ENCODE results near the gene FURIN.
"Not testable (repeated sequence)": the region's sequence is repeated elsewhere in the genome, so short reads cannot be mapped to it uniquely, and the experiment has no call there.

FURIN gene

GRCh38 chr15:90903733-90904536 lies 35.5 kb downstream of the FURIN start:
- DNase-seq = no peak

- DNase-seq = no peak
Observed at GRCh38 chr15:90904746-90905145, 36.4 kb downstream of the FURIN start.

- no peak for DNase-seq
Observed at GRCh38 chr15:90905306-90906180, 37.2 kb downstream of the FURIN start.

GRCh38 chr15:90906181-90906849 lies 37.9 kb downstream of the FURIN start:
- no peak for DNase-seq

- DNase-seq = no peak
Observed at GRCh38 chr15:90907051-90907660, 38.8 kb downstream of the FURIN start.

GRCh38 chr15:90907838-90908507 lies 39.6 kb downstream of the FURIN start:
- no peak for DNase-seq

GRCh38 chr15:90909449-90909848 lies 41.1 kb downstream of the FURIN start:
- not testable (repeated sequence) for DNase-seq

GRCh38 chr15:90909976-90910375 lies 41.6 kb downstream of the FURIN start:
- no peak for DNase-seq

- no peak for DNase-seq
Observed at GRCh38 chr15:90910441-90911301, 42.3 kb downstream of the FURIN start.

- DNase-seq = no peak
Observed at GRCh38 chr15:90911302-90911623, 42.9 kb downstream of the FURIN start.

GRCh38 chr15:90911906-90912769 lies 43.8 kb downstream of the FURIN start:
- DNase-seq = no peak

GRCh38 chr15:90912770-90913075 lies 44.3 kb downstream of the FURIN start:
- DNase-seq = no peak

GRCh38 chr15:90913398-90913944 lies 45.1 kb downstream of the FURIN start:
- DNase-seq = no peak

- no peak for DNase-seq
Observed at GRCh38 chr15:90914305-90915080, 46.1 kb downstream of the FURIN start.

GRCh38 chr15:90915216-90915807 lies 46.9 kb downstream of the FURIN start:
- no peak for DNase-seq

- no peak for DNase-seq
Observed at GRCh38 chr15:90915808-90916440, 47.5 kb downstream of the FURIN start.

- no peak for DNase-seq
Observed at GRCh38 chr15:90916461-90916860, 48.1 kb downstream of the FURIN start.

GRCh38 chr15:90917569-90917968 lies 49.2 kb downstream of the FURIN start:
- DNase-seq = no peak
